Stimulated activated CD4-positive, alpha-beta T cell treated with anti-CD3 and anti-CD28 coated beads, Interleukin-12 subunit alpha, Interleukin-12 subunit beta, amount 100 ng/mL, for 4 hours (primary cell): ENCODE results near the gene CLIP3.
"Not testable (repeated sequence)": the region's sequence is repeated elsewhere in the genome, so short reads cannot be mapped to it uniquely, and the experiment has no call there.

Experiments used
- DNase-seq: peaks from one replicate; pipeline ENCODE4 v3.0.0-alpha.2; 2020

The CLIP3 gene, protein sequence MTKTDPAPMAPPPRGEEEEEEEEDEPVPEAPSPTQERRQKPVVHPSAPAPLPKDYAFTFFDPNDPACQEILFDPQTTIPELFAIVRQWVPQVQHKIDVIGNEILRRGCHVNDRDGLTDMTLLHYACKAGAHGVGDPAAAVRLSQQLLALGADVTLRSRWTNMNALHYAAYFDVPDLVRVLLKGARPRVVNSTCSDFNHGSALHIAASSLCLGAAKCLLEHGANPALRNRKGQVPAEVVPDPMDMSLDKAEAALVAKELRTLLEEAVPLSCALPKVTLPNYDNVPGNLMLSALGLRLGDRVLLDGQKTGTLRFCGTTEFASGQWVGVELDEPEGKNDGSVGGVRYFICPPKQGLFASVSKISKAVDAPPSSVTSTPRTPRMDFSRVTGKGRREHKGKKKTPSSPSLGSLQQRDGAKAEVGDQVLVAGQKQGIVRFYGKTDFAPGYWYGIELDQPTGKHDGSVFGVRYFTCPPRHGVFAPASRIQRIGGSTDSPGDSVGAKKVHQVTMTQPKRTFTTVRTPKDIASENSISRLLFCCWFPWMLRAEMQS

DNA sequence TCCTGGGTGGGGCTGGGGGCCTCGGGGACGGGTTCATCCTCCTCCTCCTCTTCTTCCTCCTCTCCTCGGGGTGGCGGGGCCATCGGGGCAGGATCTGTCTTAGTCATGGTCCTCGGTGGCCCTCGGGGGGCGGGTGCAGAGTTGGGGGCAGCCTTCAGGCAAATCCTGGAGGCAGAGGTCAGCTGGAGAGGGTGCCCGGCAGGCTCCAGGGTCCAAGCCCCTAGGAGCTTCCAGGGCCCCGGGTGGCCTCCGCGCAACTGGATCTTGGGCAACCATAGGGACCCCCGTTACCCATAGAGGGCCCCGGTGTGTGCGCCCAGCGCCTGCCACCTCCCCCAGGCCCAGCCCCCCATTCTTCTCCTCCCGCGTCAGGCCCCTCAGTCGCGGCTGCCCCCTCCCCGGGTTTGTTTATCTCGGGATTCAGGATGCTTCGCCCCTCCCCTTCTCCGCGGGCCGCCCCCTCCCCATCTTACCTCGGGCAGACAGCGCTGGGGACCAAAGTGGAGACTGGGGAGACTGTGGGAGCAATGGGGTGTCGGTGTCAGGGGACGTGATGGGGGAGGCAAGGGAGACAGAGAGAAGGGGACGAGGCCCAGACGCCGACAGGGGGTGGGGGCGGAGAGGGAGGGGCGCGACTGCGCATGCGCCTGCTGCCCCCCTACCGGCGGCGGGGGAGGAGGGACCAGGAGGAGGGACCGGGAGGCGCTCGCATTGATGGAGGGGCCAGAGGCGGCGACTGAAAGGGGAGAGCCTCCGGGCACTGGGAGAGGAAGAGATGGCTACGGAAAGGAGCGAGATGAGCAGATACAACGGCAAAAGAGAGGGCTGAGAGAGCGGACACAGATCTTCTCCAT, at the start of gene CLIP3:
TSS of gene CLIP3 (minus strand) at position 623 of the 854 bp plus-strand sequence. CDS start at position 107, 516 bp downstream.
- peak; percentile 48 for DNase-seq

DNA sequence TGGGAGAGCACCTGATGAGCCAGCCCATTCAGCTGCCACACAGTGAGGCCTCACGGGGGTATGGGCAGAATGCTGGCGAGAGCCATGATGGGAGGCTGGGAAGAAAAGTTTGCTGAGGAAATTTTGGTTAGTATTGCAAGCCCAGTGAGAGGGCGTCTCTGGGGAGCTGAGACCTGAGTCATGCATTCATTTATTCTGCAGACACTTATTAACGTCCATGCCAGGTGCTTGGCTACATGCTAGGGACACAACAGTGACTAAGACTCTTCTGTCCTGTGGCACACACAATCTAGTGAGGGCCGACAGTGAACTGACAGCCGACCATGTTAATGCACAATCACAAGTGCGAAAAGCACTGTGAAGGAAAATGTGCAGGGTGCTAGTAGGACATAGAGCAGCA, 49.2 kb upstream of the CLIP3 start:
- DNase-seq, result no peak

DNA sequence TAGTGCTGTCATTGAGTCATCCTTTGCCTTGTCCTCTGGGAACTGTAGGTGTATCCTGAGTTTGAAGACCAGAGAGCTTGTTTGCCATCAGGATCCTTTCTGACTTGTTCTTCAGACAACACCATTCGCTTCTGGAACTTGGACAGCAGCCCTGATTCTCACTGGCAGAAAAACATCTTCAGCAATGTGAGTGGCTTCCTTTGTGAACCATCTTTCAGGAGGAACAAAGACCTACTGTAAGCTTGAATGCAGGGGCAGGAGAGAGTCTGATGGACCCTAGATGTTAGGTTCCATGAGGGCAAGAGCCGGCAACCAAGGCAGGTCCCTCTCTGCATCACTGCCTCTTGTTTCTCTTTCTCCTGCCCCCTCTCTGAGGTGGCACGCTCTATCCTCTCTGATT, 48.7 kb upstream of the CLIP3 start:
- DNase-seq, result no peak

DNA sequence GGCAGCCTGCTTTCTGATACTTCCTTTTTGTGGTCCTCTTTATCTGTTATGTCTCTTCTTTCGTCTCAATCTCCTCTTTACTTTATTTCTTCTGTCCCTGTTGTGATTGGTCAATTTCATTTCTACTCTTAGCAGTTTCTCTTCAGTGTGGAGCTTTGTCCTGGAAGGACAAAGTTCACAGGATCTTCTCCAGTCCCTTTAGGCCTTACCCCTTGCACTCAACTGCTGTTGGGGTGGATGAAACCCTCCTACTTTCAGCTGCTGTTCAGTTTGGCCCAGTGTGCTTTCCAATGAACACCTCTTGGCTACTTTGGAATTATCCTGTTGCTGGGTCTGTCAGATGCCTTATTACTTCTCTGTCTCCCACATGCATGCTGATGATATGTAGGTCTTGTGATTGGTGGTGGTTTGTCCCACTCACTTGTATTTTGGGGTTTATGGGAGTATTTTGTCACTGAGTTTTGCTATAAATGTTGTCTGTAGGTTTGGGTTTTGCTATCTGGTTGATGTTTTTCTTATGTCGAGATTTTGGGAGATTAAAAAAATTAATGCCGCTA, 46.8 kb upstream of the CLIP3 start:
- DNase-seq, result no peak

DNA sequence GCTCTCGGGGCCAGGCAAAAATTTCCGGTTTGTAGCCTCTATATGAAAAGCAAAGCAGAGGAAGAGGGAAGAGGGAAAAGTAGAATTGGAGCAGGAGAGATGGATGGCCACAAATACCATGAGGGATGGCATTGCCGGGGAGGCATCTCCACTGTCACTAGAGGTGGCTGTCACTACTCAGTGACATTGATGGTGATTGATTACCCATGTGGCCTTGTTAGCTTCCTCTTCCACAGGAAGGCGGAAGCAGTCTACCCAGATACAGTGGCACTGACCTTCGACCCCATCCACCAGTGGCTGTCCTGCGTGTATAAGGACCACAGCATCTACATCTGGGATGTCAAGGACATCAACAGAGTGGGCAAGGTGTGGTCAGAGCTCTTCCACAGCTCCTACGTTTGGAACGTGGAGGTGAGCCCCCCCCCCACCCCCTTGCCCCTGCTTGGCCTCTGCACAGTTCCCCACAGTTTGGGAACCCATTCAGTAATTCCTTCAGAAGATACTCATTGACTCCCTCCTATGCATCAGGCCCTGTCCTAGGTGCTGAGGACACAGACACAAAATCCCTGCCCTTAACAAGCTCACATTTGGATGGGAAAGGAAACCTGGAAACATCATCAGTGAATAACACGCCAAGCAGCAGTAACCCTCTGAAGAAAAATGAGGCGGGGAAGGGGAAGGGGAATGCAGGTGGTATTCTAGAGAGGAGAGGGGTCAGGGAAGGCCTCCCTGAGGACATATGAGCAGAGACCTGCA, 40.6 kb upstream of the CLIP3 start:
- no peak for DNase-seq

DNA sequence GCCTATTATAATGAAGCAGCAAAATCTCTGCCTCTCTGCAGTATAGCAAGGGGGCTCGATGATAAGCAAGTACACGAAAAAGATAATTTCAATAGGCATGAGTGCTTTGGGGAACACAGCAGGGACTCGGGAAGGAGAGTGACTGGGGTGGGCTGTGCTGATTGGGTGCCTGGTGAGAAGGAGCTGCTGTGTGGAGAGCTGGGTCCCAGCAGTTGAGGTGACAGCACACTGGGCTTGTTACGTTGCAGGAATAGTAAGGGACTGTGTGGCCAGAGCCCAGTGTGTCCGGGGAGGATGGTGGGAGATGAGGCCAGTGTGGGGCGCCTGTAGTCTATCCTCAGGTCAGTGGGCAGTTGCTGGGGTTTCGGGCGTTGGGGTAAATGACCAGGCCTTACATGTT, 39.4 kb upstream of the CLIP3 start:
- DNase-seq, result no peak

DNA sequence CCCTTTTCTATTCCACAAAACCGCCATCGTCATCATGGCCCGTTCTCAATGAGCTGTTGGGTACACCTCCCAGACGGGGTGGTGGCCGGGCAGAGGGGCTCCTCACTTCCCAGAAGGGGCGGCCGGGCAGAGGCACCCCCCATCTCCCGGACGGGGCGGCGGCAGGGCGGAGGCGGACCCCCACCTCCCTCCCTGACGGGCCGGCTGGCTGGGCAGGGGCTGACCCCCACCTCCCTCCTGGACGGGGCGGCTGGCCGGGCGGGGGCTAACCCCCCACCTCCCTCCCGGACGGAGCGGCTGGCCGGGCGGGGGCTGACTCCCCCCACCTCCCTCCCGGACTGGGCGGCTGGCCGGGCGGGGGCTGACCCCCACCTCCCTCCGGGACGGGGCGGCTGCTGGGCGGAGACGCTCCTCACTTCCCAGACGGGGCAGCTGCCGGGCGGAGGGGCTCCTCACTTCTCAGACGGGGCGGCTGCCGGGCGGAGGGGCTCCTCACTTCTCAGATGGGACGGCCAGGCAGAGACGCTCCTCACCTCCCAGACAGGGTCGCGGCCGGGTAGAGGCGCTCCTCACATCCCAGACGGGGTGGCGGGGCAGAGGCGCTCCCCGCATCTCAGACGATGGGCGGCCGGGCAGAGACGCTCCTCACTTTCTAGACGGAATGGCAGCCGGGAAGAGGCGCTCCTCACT, 36.3 kb upstream of the CLIP3 start:
- not testable (repeated sequence) for DNase-seq

DNA sequence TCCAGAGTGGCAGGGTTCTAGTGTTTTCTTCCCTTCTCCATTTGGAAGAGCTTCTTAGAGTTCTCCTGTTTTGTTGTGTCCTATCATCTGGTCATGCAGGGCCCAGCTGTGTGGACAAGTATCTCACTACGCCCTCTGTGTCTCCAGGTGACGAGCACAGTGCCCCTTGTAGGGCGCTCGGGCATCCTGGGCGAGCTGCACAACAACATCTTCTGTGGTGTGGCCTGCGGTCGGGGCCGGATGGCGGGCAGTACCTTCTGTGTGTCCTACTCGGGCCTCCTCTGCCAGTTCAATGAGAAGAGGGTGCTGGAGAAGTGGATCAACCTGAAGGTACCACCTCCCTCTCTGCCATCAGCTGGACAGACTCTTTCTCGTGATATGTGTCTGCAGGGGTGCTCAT, 35.0 kb upstream of the CLIP3 start:
- DNase-seq, result no peak

DNA sequence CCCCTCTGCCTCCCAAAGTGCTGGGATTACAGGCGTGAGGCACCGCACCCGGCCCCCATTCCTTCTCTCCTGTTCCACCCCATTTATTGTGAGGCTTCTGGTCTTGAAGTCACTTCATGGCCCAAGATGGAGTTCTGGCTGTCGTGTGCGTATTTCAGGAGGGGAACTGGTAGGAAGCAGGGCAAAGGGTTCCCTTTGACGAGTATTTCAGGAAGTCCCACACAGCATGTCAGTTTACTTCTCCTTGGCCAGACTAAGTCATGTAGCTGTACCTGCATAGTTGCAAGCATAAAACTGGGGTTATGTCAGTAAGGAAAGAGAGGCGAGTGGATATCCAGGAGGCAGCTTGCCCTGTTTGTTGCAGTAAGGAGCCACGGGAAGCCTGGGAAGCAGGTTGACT, 32.2 kb upstream of the CLIP3 start:
- no peak for DNase-seq

DNA sequence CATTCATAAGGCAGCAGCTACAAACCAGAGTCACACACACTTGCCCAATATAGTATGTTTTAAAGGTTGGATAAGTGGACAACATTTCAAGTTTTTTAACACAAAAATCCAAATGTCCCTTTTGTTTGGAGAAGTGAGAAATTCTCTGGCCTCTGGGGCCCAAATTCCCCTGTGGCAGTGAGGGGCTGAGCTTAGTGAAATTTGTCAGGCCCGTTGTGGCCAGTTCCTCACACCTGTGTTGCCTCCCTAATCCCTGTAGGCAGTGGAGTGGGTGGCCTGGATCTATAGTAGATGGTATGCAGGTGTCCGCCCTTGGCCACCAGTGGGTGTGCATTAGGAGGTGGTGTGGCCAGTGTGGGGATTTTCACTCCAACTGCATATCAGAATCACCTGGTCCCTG, 28.7 kb upstream of the CLIP3 start:
- DNase-seq, result no peak

DNA sequence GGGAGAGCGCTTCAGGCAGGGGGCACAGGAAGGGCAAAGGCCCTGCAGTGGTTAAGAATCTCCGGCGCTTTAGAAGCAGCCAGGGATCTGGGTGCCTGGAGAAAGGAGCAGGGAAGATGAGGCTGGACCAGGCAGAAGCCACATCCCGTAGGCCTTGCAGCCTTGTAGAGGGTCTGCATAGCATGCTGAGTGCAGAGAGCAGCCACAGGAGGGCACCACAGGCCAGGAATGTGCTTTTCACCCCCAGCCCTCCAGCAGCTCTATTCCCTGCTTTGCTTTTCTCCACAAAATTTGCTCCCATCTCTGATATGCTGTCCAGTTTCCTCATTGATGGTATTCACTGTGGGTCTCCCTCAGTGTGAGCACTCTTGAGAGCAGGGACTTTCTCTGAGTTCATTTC, 27.8 kb upstream of the CLIP3 start:
- DNase-seq, result peak; percentile 19

DNA sequence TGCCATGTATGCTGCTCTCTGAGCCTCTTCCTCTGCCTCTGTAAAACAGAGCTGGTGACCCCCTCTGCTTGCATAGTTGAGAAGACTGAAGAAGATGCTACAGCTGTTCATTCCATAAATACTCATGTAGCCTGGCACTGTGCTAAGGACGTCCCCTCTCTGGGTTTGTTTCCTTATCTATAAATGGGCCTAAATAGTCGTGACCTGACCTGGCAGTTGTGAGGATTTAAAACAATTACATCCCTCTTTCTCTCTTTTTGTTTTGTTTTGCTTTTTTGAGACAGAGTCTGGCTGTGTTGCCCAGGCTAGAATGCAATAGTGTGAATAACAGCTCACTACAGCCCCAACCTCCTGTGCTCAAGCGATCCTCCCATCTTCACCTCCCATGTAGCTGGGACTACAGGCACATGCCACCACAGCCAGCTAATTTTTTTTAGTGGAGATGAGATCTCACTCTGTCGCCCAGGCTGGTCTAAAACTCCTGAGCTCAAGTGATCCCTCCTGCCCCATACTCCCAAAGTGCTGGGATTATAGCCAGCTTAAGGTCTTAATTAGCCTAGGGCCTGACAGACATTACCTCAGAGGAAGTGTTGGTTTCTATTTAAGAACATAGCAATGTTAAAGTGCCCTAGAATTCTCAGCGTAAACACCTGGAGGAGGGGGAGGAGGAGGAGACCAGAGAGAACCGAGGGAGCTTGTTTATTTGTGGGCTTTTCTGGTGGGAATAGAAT, 26.7 kb upstream of the CLIP3 start:
- no peak for DNase-seq

DNA sequence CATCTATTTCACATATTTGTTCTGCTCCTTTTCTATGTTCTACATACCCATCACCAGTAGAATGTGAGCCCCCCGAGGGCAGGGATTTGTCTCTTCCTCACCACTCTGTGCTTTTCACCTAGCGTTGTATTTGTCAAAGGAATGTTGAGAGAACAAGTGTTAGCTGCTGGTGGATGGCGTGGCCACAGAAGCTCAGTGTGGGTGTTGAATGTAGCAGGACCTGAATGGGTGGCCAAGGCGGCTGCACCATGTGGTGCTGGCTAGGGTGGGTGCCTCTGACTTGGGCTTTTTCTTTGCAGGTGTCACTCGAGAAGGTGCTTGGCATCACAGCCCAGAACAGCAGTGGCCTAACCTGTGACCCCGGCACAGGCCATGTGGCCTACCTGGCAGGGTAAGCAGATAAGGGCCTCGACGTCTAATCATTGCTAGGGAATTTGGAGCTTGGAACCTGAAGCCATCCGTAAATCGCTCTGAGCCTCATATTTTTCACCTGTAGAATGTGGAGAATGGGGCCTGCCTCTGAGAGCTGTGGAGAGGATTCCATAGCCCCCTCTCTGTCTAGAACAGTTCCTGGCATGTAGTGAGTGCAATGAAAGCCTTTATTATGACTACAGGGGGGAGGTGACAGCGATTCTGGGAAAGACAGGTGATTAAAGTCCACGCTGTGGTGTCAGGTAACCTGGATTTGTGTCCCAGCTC, 26.0 kb upstream of the CLIP3 start:
- DNase-seq, result no peak

DNA sequence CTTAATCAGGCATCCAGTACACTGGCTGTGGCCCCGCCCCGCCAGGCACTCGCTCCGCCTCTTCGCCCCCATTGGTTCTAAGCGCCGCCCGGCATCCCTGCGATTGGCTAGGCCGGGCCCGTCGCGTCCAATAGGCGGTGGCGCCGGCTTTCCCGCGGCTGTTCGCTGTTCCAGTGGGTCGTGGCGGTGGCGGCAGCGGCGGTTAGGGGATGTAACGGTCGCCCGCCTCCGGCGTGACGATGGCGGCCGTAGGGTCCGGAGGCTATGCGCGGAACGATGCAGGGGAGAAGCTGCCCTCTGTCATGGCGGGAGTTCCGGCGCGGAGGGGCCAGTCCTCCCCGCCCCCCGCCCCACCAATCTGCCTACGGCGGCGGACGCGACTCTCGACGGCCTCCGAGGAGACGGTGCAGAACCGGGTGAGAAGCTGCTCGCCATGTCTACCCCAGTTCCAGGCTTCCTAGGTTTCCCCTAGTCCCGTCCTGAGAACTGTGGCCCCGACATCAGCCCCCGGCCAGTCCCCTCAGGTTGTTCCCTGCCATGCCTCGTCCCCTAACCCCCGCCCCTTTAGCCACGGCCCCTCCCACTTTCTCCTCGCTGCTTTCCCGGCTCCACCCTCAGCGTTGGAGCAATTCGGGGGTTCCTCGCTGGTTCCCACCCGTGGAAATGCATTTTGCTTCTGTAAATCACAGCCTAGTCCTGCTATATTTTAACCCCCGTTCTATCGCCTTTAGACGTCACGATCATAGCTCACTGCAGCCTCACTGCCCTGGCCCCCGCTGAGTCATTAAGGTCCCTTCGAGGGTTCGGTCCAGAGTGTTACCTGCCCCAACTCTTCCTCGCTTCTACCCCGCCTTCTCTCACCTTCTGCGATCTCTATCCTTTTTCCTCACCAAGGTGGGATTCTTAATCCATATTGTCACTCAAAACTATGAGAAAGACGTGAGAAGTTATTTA, 22.3 kb upstream of the CLIP3 start, which contains the start of gene WDR62:
TSS of gene WDR62 (plus strand) at position 165 of the 954 bp plus-strand sequence. CDS start at position 240, 75 bp downstream.
- DNase-seq, result peak; percentile 94

DNA sequence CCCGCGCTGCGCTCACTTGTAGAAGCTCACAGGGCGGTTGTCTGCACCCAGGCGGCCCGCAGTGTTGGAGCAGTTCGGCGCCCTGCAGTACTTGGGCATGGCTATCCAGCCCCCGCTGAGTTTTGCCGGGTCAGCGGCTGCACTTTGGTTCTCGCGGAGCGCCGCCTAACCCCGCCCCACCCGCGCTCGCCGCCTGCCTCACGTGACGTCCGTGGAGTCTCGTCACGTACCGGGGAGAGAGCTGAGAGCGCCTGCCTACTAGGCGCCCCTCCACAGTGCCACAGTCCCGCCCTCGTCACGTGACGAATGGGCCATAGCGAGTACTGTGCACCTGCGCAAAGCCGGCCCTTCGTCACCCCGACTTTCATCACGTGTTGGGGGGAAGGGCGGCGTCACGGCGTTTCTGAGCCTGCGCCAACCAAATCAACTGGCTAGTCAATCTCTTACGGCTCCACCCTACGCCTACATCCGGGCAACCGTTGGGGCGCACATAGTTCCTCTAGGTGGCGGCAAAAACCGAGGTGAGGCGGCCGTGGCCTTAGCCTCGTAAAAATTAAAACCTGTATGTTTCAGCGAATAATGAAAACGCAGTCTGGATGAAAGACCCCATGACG, 21.6 kb upstream of the CLIP3 start, which contains the start of gene THAP8:
TSS of gene THAP8 (minus strand) at position 167 of the 614 bp plus-strand sequence. CDS start at position 99, 68 bp downstream.
- DNase-seq, result peak; percentile 99

DNA sequence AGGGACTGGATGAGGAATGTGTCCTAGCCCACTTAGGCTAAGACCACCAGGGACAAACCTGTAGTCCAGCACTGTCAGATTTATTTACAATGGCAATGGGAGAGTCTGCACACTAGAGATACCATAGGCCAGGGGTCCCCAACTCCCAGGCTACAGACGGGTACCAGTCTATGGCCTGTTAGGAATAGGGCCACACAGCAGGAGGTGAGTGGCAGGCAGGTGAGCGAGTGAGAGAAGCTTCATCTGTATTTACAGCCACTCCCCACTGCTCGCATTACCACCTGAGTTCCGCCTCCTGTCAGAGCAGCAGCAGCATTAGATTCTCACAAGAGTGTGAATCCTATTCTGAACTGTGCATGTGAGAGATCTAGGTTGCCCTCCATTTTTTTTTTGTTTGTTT, 19.0 kb upstream of the CLIP3 start:
- no peak for DNase-seq

DNA sequence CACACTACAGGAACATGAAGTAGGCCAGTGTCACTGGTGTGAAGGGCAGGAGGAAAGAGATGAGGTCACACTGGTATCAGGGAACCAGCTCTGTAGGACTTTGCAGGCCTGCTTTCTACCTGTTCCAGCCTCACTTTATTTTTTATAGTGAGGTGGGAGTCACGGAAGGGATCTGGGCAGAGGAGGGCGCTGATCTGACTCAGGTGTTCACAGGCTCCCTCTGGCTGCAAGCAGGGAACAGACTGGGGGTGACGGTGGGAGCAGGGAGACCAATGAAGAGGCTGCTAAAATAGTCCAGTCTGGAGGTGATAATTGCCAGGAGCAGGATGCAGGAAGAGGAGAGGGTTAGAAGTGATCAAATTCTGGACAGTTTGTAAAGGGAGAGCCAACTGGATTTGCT, 18.6 kb upstream of the CLIP3 start:
- no peak for DNase-seq

DNA sequence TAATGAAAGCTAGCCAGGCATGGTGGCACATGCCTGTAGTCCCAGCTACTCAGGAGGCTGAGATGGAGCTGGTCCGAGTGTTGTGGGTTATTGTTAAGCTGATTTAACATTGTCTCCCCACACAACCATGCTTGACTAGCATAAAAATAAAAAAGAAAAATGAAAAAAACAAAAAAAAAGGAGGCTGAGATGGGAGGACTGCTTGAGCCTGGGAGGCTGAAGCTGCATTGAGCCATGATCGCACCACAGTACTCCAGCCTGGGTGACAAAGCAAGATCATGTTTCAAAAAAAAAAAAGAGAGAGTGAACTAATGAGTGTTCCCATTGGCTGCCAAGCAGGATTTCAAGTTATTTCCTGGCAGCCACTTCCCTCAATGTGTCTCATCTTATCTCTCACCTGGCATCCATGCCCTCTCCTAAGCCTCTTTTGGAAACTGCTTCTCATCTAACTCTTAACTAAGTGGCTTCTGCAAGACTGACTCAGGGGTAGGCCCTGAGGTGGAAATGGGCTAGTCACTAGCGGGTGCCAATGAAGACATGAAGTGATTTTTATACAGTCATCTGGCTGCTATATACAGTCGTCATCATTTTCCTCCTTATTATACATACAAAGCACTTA, 16.5 kb upstream of the CLIP3 start:
- DNase-seq, result no peak
